Activated T-helper 1 cell treated with anti-CD3 and anti-CD28 coated beads, Interleukin-2, amount 50 U/mL, for 16 hours (primary cell): ENCODE results near the gene FXYD6.
A peak's percentile ranks its signal among the peaks of the same experiment; 100 is the strongest.

ENCODE experiments used
- DNase-seq, 2 donors: peaks; one replicate each; pipeline ENCODE4 v3.0.0-alpha.2; 2020; ENCODE audit warnings: low read depth in 1 of 2, low spot score in 1 of 2

Gene FXYD6

DNA sequence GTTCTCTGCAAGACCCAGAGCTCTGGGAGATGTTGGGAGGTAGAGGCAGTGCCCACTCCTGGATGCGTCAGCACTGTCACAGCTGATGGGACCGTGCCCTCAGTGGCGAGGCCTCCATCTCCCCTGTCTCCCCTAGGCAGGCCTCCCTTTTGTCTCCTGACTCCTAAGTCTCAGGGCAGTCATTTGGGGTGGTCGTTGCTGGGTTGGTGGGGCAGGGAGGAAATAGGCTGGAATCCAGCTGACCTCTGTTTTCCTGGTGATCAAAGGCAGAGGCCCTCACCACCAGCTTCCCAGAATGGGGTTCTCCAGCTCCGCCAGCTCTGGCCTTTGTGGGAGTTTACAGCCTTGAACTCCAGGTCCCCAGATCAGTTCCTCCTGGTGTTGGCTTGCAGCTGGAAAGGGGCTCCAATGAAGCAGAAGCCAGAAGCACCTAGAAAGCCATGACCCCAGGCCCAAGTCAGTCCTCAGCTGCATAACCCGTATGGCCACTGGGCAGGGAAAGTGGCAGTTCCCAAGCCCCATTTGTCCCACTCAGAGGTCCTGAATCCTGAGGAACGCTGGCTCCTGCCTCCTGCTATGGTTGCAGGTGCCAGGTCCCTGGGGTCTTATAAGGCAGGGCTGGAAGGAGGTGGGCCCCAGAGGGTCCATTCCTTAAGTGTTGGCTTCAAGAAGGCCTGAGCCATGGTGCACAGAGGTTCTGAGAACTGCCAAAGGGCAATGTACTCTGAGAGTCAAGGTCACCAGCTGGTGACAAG lies 44.6 kb downstream of the FXYD6 start:
- no peak for DNase-seq

DNA sequence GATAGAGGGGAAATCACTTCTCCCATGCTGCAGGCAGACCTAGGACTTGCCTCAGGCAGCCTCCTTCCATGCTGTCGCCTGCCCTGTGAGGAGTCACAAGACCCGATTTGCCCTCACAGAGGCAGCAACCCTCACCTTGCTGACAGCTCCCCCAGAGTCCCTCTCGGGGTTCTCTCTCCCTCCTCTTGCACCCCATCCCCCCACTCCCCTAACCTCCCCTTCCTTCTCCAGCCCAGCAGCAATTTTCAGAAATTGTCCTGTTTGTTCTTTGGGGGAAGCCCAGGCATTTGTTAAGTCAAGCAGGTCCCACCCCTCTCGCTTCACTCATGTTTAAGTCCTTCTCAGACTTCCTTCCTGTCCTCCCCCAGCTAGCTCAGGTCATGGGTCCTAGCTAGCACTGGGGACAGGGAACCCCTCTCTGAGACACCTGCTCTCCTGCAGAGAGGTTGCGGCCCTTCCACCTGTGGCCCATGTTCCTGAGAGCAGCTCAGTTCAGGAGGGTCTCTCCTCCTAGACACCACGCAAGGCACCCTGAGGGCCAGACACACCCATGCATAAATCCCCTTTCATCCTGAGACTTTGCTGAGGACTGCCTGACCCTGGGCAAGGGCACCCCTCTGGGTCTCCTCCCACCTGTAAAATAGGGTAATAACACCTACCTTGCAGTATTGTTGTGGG lies 45.6 kb downstream of the FXYD6 start:
- no peak for DNase-seq

DNA sequence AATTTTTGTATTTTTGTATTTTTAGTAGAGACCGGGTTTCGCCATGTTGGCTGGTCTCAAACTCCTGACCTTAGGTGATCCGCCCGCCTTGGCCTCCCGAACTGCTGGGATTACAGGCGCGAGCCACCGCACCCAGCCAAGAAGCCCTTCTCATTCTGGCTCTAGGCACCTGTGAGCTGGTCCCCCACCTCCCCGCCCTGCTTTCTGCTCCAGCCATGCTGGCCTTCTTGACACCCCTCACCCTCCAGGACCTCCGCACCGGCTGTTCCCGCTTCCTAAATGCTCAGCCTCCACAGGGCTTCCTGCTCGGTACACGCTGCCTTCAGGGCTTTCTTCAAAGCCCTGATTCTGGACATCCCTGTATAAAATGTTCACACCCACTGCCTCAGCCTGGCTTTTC lies 46.4 kb downstream of the FXYD6 start:
- DNase-seq, result no peak

DNA sequence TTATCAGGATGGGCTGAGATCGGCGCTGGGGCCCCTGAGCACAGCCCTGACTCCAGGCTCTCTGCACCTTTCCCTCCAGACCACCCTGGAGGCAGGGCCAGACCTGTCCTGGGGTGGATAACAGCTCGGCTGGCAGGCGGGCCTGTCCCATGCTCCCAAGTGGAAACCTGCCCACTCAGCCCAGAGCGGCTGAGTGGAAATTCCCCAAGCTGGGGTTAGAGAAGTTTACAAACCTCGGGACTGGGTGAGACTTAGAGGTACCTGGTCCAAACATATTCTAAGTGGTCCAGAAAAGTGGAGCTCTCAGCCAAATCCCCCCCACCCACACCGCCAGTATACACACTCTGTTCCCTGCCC lies 47.1 kb downstream of the FXYD6 start:
- no peak for DNase-seq

DNA sequence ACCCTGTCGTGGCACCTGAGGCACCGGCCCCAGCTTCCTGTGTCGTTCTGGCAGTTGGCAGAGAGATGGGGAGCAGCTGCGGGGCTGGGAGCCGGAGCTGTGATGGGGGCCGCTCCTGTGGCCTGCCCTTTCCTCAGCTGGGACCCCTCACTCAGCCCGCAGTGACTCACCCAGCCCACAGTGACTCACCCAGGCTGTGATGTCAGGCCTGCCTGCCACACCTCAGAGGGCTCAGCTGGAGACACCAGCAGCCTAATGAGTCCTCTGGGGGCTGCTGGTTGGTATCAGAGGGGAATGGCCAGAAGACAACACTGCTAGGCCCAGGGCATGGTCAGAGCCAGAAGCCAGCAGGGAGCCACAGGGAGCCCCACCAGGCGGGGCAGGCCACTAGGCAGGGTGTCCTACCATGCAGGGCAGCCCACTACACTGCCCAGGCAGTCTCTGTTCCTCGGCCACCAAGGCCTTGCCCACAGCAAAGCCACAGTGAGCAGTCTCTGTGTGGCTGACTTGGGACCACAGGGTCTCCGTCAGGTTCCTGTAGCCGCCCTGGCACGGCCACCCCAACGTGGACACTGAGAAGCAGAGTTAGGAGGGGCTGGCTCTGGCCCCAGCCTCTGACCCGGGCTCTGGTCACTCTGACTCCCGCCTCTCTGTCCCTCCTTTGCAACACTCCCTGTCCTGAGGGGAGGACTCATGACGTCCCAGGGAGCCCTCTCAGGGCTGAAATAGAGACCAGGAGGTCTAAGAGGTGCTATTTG lies 47.7 kb downstream of the FXYD6 start:
- DNase-seq, result peak; percentile 66 to 70

DNA sequence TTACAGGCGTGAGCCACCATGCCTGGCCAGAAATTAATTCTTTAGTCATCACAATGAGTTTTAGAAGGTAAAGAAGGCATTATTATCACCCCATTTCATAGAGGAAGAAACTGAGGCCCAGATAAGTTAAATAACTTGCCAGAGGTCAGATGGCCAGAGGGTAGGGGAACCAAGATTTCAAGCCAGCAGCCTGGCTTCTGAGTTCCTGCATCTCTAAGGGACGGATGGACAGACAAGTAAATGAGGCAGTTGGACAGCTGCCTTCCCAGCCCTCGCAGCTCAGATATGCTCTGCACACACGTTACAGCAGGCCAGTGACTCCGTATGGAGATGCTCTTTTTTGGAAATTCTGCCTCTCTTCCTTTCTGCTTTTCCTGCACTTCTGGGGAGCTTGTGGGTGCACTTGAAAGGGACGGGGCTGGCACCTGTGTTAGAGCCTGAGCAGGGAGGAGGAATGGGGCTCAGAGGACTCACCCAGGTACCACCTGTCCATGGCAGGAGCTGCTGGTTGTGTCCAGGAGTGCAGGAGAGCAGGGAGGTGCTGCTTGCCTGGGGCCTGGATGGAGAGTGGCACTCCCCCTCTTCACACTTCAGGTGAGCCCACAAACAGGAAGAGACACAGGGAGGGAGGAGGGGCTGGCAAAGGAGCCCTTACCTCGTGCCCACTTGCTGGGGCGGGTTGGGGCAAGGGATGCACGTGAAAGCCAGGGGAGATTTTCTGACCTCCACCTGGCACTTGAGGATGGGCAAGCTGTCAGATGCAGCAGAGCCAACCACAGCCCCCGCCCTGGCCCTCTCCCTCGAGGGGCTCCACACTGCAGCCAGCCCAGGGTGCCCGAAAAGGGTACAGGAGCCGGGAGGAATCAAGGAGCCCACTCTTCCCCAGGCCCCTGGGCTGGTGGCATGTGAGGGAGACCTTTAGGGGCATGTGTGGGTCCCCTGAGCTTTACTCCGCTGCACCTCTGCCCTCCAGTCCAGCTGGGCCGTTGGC lies 48.6 kb downstream of the FXYD6 start:
- no peak for DNase-seq

DNA sequence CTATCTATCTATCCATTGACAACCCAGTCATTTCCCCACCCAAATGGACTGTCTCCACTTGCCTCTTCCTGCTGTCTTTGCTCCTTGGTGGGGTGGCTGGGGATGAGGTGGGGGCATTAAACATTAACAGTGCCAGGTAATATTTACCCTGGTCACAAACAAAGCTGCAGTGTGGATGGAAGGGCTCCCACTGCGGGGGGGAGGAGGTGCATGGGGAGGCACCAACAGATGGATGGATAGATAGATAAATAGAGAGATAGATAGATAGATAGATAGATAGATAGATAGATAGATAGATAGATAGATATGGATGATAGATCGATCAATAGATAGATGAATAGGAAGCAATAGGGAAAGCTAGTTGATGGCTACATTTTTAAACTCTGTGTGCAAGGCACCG lies 49.6 kb downstream of the FXYD6 start:
- no peak for DNase-seq

DNA sequence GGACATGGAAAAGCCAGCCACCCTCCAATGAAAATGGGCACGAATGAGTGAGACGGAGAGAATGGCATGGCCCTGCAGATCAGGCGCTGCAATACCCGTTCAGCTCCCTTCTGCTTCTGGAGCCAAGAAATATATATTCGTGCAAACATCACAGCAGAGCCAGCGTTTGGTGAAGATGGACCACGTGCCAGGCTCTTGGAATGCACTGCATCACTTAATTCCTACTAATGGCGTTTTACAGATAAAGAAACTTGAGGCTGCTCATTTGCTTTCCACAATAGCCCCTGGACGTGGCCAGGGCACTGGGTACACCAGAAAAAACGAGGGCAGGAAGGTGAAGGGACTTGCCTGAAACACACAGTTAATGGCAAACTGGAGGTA lies 50.3 kb downstream of the FXYD6 start:
- DNase-seq, result no peak

DNA sequence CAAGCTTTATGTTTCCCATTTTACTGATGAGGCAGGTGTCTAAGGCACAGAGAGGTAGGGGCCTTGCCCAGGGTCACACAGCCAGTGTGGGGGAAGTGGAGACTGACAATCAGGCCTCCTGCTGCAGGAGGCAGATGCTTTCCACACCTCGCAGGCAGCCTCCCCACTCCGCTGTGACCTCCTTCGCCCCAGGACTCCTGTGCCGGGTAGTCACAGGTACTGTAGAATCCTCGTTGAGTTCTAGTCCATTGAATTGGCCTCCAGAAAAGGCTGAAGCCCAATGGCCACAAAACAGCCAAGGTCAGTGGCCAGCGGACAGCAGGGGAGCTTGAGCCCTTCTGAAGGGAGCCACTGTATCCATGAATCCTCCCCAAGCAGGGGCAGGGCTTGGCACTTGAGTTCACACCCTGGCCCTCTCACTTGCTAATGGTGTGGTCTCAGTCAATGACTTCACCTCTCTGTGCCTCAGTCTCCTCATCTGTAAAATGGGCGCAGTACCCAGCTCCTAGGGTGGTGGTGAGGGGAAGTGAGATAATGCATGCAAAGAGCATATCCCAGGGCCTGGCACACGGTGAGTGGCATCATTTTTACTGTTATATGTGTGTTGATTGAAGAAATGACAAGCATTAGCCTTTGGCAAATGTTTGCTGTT lies 50.8 kb downstream of the FXYD6 start:
- no peak for DNase-seq

DNA sequence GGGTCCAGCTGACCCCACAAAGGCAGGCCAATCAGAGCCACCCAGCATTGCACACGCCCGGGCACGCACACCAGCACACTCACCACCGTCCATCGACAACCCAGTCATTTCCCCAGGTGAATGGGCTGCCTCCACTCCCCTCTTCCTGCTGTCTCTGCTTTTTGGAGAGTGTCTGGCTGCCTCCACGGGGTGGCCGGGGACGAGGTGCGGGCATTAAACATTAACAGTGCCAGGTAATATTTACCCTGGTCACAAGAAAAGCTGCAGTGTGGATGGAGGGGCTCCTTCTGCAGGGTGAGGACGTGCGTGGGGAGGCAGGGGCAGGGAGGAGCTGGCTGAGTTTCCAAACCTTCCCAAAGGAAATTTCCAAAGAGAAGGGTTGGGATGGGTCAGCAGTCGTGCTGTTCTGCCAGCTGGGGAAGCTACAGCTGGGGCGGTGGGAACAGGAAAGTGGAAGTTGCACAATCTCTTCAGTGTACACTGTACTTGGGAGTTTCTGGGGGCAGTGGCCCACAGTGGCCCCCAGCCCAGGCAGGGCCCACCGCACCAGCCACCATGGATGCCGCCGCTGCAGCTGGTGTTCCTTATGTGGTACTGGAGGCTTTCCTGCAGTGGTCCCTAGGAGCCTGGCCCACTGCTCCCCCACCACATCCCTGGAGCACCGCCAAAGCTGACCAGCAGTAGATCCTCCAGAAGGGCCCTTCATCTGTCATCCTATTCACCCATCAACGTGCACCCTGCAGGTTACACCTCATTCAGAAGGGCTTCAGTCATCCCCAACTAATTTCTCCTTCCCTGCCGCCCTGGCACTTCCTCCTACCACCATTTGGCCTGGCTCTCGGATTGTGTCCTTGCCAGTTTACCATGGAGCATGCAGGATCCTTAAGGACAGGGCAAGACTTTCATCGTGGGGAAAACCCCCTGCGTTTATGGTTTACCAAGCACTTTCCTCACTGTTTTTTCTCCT lies 51.6 kb downstream of the FXYD6 start, which contains the start of gene FXYD2:
Gene FXYD2, minus strand, starts transcription at position 174 of the 967 bp plus-strand sequence. Its CDS starts 66 bp downstream, at position 108.
- no peak for DNase-seq

DNA sequence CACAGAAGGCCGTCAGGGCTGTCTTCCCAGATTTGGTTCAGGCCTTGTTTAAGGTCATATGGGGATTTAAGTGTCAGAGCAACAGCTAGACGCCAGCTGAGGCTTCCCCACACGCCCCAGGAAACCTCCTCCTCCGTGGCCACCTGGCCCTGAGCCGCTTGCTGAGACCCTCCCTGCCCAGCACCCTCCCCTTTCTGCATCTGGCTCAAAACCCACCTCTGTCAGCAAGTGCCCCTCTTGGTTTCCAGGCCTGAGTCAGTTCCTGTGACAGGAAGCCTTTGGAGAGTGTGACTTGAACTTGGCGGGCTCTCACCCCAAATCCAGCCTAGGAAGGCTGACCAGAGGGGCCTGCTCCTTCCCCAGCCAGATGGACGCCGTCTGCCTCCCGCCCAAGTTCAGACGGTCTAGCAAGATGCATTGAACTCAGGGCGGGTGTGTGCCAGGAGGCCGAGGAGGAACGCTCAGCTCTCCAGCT lies 52.5 kb downstream of the FXYD6 start:
- no peak for DNase-seq

DNA sequence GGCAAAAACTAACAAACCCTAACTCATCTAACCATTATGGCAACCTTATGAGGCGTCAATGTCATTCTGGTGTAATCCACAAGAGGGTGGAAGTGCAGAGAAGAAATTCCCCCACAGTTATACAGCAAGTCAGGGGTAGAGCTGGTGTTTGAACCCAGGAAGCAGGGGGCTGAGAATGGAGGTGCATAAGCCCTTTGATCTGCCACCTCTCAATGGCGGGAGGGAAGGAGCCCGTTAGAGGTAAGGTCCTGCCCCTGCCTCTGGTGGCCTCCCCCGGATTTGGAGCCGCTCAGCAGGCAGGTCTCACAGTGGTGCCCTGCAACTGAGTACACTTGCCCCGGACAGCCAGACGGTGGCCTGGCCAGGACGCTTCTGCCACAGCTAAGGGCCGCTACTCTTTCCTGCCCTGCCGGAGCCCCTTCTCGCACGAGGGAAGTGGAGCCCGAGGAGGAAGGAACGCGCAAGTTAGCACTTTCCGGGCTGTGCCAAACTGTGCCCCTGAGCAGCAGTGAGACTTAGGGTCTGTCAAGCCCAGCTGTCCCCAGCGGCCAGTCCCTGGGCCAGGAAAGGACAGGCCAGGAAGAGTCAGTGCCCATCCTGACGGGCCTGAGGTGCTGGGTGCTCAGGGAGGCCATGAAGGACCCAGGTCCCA lies 53.0 kb downstream of the FXYD6 start:
- no peak for DNase-seq

DNA sequence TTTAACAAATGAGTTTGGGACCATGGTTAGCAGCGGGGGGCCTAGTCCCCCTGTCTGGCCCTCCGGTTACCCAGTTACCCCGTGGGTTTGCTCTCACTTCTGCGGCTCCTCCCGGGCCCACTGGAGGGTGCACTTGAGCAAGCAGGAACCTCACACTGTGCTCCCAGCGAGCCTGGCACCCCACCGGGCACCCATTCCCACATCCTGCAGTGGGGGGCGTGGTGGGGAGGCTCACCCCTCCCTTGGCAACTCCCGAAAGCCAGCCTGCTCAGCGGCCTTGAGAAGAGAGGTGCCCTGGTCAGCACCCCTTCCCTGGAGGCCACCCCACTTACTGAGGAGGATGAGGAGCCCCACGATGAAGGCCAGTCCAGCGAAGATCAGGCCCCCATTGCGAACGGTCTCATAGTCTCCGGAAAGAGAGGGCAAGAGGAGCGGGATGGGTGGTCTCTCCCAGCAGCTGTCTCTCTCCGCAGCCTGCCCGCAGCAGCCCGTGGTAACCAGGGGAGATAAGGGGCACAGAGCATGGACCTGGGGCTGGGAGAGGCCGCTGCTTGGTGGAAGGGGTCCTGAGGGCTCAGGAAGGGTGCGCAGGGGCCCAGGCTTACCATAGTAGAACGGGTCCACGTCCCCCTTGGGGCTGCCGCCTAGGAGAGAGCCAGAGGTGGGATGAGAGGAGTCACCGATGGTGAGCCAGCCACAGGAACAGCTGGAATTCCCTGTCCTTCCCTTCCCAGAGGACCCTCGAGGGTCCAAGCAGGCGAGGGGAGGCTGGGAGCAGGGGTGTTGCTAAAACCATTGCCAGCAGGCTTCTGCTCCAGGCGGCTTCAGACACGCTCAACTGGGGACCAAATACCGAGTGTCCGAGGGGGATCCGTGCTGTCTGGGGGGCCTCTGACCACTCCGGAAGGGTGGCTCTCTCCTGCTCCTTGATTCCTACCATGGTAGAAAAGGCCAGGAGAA lies 54.1 kb downstream of the FXYD6 start:
- no peak for DNase-seq

DNA sequence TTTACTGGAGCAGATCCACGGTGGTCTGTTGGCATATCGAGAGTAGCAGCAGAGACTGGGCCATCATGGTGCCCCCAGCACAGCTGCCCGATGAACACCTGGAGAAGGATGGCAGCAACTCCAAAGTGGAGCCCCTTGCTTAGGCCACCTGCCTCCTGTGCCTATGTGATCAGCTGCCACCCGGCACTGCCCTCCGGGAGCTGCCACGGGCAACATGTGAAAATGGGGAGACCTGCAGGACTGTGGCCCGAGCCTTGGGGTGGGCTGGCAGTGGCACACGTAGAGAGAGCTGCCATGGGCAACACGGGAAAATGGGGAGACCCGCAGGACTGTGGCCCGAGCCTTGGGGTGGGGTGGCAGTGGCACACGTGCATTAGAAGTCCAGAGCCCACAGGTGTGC lies 55.0 kb downstream of the FXYD6 start:
- no peak for DNase-seq

DNA sequence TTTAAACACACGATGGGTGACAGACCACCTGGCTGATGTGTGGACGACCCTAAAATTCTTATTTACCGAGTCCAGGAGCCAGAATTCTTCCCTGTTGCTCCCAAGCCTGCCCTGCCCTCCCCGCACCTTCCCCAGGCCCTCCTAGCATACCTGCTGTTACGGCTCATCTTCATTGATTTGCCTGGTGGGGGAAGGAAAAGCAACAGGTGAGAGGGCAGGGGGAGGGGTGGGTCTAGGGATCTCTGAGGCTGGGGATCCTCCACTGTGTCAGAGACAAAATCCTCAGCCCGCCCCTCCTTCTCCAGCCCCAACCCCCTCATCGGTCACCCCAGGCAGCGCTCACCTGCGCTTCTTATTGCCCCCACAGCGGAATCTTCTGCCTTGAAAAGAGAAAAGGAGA lies 55.9 kb downstream of the FXYD6 start:
- DNase-seq, result no peak

DNA sequence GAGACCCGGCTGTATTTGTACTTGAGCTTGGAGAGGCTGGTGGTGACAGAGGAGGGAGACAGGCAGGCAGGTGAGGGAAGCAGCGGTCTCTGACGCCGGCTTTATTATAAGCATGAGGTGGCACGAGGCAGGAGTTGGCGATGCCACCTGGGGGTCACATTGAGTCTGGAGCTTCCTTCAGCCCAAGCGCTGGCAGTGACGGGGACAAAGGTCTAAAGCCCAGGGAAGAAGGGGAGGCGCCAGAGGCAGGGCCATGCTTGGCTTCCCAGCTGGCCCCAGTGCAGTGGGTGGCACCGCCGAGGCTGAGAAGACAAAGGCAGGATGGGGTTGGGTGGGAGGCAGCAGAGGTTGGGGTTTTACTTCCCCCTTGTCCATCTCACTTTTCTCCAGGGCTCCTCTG lies 56.4 kb downstream of the FXYD6 start:
- no peak for DNase-seq
